Subcutaneous adipose tissue (tissue), 4 donors: ENCODE measurements around the gene TBC1D23. TPM values are rescaled to one million over a fixed set of nuclear protein-coding genes. Genes with fewer than 3 reads are reported as not detected.

ENCODE experiments used
- total RNA-seq, 4 donors: library from RNA; depleted of rRNA; stranded (reverse); fragments of >200 nt; gene quantifications; one replicate each; pipeline ENCODE4 v1.1.0, GENCODE V29; 2016
- TF ChIP-seq, protein P1 (sequence below): fragments of 450-650 bp; IDR thresholded peaks from one replicate; pipeline ENCODE4 v1.5.1; 2016; ENCODE audit warnings: low read depth, mild to moderate bottlenecking, control low read depth, antibody characterized with exemption, moderate library complexity

TBC1D23 gene
- total RNA-seq, 4 donors from 2014 or later, result 39.2 to 66.9 (median 47.8) TPM

DNA sequence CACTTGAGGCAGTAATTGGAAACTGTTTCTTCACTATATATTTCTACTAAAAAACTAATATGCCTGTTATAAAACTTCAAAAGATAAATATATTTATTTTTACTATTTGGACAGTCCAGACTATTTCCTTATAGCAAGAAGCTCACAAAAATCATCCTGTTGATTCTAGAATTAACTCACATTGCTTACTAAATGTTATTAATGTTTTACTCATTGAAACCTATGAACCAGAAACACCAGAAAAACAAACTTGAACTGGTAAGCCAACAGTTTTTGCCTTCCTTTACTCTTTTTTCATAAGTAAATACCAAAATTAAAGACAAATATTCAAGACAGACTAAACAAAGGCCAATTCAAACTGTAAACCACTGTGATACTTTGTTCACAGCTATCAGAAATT, 113.7 kb downstream of the TBC1D23 start:
- TF ChIP-seq, protein P1, sequence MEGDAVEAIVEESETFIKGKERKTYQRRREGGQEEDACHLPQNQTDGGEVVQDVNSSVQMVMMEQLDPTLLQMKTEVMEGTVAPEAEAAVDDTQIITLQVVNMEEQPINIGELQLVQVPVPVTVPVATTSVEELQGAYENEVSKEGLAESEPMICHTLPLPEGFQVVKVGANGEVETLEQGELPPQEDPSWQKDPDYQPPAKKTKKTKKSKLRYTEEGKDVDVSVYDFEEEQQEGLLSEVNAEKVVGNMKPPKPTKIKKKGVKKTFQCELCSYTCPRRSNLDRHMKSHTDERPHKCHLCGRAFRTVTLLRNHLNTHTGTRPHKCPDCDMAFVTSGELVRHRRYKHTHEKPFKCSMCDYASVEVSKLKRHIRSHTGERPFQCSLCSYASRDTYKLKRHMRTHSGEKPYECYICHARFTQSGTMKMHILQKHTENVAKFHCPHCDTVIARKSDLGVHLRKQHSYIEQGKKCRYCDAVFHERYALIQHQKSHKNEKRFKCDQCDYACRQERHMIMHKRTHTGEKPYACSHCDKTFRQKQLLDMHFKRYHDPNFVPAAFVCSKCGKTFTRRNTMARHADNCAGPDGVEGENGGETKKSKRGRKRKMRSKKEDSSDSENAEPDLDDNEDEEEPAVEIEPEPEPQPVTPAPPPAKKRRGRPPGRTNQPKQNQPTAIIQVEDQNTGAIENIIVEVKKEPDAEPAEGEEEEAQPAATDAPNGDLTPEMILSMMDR, result no peak

Other genes with a start within 250 kb of the TBC1D23 start
- gene FILIP1L, start 146.5 kb upstream of the TBC1D23 start, total RNA-seq, result 10 to 100 TPM; 28.3 to 56.3 (median 43.2) TPM
- 10 to 100 TPM; 35.5 to 77.8 (median 47.9) TPM for gene NIT2, start 73.8 kb downstream of the TBC1D23 start, total RNA-seq
- 10 to 100 TPM; 48.0 to 72.4 (median 52.0) TPM for gene TOMM70, start 140.1 kb downstream of the TBC1D23 start, total RNA-seq
- gene LNP1, start 140.5 kb downstream of the TBC1D23 start, total RNA-seq, result 1 to 10 TPM; 1.4 to 4.3 (median 2.4) TPM
- gene TMEM45A, start 231.6 kb downstream of the TBC1D23 start, total RNA-seq, result 10 to 100 TPM; 12.2 to 22.2 (median 12.7) TPM